NCI-H2227 treated with DMSO at 0.1 percent for 48 hours (cell line): Measurements from ENCODE around the gene C19orf67.

Experiments used
- DNase-seq: peaks from one replicate; lab custom pipeline; 2025; lab: John Stamatoyannopoulos, UW

C19orf67 gene

DNA sequence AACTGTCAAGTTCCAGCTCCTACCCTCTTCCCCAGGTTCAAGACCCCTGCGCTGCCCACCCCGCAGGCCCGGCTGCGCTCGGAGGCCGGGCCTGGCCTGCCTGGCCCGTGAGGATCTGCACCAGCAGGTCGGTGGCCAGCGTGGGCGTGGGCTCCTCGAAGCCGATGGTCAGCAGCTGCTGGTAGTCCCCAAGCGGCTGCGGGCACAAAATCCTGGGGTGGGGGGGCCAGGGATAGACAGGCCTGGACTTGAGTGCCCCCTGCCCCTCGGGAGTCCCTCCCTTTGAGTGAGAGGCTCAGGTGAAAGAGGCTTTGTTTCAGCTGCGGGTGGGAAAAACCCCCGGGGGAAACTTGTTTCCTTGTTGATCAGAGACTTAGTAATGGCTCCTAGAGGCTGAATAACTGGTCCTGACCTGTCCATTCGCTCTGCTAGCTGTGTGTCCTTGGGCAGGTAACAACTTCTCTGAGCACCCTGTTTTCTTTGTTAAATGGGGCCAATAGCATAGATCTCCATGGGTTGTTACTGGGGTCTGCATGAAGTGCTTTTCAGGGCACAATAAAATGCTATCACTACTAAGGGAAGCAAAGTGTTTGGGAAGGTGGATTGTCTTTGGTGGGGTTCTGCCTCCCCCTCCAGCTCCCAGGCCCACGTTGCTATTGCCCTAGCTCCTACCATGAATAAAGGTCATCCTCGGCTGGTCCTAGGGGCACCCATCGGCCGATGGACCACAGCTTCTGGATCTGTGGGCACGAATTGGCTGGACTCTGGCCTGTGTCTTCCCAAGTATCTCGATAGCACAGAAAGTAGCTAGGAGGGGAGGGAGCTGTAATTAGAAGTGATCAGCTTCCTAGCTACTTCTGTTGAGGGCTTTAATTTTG is 3.5 kb downstream of the C19orf67 start:
- DNase-seq: no peak

- DNase-seq: peak; percentile 95
Measured at GRCh38 chr19:14080887-14081796, 4.4 kb downstream of the C19orf67 start.

GRCh38 chr19:14078411-14078810 is 7.2 kb downstream of the C19orf67 start:
- no peak for DNase-seq

DNA sequence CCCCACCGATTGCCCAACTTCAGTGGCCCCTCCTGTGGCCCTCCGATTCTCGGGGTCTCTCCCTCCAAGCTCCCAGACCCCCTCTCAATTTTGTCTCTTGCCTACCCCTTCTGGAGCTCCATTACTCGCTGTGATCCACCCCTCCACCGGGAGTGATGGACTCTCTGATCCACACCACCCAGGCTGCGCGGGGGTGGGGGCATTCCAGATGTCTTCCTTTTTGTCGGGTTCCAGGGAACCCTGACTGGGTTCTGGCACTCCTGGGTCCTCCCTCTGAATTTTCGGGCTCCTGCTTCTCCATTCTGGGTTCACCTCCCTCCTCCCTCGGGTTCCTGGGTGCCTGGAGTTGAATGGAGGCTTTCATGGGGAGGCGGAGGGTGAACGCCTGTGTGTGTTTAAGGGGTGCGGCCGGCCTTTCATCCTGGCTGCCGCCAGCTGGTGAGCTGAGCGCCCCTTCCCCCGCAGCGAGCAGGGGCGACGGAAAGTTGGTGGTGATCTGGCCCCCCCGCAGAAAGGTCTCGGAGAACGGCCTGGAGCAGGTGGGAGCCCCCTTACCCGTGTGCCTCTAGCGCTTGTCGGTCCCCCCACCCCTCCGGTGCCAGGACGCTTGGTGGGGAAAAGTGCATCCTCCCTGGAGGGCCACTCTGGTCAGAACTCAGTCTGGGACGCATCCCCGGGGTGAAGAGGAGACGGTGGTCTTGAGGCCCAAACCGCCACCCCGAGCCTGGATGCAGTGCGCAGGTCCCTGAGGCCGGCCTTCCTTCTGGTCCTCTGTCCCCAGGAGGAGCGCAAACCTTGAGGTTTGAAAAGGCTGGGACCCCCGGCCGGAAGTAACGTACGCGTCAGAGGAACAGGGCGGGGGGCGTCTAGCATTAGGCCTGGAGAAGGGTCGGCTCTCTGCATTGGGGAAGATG is 11.4 kb downstream of the C19orf67 start:
- DNase-seq: no peak

GRCh38 chr19:14073261-14073924 is 12.2 kb downstream of the C19orf67 start:
- DNase-seq: peak; percentile 20

GRCh38 chr19:14072535-14073260 is 12.9 kb downstream of the C19orf67 start, which contains the start of gene MISP3:
TSS of gene MISP3 (plus strand) at chr19:14072786. CDS start at chr19:14073310, 524 bp downstream.
- DNase-seq: peak; percentile 14

DNA sequence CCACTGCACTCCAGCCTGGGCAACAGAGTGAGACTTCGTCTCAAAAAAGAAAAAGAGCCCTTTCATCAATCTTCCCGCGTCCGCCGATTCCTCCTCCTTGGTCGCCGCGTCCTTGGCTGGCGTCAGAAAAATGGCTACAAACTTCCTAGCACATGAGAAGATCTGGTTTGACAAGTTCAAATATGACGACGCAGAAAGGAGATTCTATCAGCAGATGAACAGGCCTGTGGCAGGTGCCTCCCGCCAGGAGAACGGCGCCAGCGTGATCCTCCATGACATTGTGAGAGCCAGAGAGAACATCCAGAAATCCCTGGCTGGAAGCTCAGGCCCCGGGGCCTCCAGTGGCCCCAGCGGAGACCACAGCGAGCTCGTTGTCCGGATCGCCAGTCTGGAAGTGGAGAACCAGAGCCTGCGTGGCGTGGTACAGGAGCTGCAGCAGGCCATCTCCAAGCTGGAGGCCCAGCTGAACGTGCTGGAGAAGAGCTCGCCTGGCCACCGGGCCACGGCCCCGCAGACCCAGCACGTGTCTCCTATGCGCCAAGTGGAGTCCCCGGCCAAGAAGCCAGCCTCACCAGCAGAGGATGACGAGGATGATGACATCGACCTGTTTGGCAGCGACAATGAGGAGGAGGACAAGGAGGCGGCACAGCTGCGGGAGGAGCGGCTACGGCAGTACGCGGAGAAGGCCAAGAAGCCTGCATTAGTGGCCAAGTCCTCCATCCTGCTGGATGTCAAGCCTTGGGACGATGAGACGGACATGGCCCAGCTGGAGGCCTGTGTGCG is 15.1 kb downstream of the C19orf67 start:
- DNase-seq: no peak

GRCh38 chr19:14066134-14066533 is 19.4 kb downstream of the C19orf67 start:
- no peak for DNase-seq

GRCh38 chr19:14063105-14063504 is 22.5 kb downstream of the C19orf67 start:
- no peak for DNase-seq

DNA sequence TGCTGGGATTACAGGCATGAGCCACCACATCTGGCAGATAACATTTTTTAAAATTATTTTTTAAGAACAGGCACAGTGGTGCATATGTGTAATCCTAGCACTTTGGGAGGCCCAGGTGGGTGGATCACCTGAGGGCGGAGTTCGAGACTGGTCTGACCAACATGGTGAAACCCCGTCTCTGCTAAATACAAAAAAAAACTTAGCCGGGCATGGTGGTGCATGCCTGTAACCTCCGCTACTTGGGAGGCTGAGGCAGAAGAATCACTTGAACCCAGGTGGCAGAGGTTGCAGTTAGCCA is 23.1 kb downstream of the C19orf67 start:
- DNase-seq: no peak

- DNase-seq: no peak
Measured at GRCh38 chr19:14061751-14062557, 23.6 kb downstream of the C19orf67 start, which contains the start of gene PALM3. TSS of gene PALM3 (minus strand) at chr19:14062076. CDS start at chr19:14061980, 96 bp downstream.

DNA sequence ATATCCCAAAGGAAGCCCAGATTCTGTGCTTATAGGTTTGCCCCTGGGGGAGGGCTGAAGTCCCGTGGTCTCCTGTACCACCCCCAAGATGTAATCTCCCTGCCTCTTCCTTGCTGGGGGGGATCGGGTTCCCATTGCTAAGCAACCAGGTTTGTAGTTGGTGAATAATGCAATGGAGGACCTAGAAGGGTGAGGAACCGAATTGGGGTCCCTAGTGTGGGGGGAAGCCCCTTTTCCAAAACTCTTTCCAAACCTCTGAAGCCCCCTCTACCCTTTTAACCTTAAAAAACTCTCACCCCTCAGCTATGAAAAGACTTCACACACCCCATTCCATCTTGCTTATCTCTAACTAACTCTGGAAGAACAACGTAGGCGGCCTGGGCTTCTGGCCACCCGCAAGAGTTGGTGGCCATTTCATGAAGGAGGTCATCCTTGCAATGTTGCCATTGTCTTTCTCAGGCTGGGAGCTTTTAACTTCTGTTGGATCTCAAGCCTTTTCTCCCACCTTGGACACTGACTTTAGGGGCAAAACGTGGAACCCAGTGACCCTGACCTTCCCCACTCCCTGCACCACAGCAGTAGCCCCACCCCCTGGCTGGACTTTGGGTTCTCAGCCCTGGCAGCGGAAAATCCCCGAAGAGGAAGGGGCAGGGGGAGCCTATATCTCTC is 24.4 kb downstream of the C19orf67 start:
- no peak for DNase-seq

GRCh38 chr19:14059652-14060155 is 25.9 kb downstream of the C19orf67 start:
- no peak for DNase-seq

DNA sequence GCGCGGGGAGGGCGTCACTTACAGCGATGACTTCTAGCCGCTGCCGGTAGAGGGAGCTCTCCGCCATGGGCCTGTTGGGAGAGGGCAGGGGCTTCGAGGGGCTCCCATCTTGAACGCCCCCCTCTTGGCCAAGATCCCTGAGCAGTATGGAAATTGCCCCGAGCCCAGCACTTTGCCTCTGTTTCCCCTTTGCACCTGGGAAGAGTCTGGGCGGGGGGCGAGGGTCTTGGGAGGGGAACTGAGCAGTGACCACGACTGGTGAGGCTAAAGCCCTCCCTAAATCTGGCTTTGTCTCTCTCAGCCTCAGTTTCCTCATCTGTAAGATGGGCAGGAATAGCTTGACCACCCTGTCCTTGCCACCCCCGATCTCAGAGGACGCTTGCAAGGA is 26.5 kb downstream of the C19orf67 start:
- DNase-seq: no peak

DNA sequence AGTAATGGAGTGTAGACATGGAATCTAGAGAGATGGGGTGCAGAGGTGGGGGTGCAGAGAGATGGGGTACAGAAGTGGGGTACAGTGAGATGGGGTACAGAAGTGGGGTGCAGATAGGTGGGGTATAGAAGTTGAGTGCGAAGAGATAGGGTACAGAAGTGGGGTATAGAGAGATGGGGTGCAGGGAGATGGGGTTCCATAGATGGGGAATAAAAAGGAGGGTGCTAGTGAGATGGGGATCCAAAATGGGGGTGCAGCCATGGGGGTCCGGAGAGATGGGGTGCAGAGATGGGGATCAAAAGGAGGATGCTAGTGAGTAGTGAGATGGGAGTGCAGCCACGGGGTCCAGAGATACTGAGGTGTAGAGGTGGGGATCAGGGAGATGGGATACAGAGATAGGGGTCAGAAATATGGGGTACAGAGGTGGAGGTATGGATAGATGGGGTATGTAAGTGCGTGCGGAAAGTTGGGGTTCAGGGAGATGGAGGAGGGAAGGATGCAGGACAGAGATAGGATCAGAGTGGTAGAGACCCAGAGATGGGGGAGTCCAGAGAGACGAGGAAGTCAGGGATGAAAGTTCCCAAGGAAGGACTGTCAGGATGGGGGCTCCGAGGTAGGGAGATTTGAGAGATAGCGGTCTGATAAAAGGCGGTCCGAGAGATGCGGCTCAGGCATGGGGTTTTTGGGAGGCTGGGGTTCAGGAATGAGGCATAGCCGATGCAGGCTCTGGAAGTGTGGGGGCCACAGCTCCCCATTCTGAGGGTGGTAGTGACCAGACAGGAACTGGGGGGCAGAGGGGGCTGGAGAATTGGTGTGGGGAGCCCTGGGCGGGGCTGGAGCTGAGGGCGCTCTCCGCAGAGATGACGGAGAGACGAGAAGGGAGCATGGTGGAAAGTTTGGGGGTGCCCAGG is 27.1 kb downstream of the C19orf67 start:
- DNase-seq: no peak

- no peak for DNase-seq
Measured at GRCh38 chr19:14056741-14057356, 28.7 kb downstream of the C19orf67 start.
